SU-DHL-6 (cell line): Measurements from ENCODE around the gene TTYH1.
A peak's percentile ranks its signal among the peaks of the same experiment; 100 is the strongest.

Experiments used
- H2AFZ ChIP-seq: fragments of 200-600 bp; sonication (generic); 2 replicates; pipeline ENCODE4 v1.6.1; 2014; ENCODE audit warnings: low read depth, mild to moderate bottlenecking, moderate library complexity, mixed read lengths, antibody characterized with exemption, low read length; ENCODE audit not compliant: severe bottlenecking
- H3F3A ChIP-seq: fragments of 200-600 bp; shearing (Covaris generic); 2 replicates; pipeline ENCODE4 v1.6.0; 2016; ENCODE audit warnings: antibody characterized with exemption, mild to moderate bottlenecking; ENCODE audit not compliant: insufficient read depth
- H3K27ac ChIP-seq: fragments of 200-600 bp; sonication (generic); 2 replicates; pipeline ENCODE4 v1.5.1; 2016; ENCODE audit warnings: low read depth, mild to moderate bottlenecking, low read length, moderate library complexity, mixed read lengths
- H3K27me3 ChIP-seq: fragments of 200-600 bp; sonication (generic), shearing (Covaris generic); 2 replicates; pipeline ENCODE4 v1.6.0; 2014; ENCODE audit warnings: mild to moderate bottlenecking, low read length
- H3K36me3 ChIP-seq: fragments of 200-600 bp; sonication (generic); 2 replicates; pipeline ENCODE4 v1.6.1; 2014; ENCODE audit warnings: mild to moderate bottlenecking, low read length, mixed read lengths
- H3K4me2 ChIP-seq: fragments of 300-600, 200-600 bp; shearing (Covaris generic), sonication (generic); 2 replicates; pipeline ENCODE4 v1.6.0; 2014; ENCODE audit warnings: low read length, low read depth, mild to moderate bottlenecking; ENCODE audit not compliant: poor library complexity, severe bottlenecking
- H3K4me3 ChIP-seq: fragments of 200-600 bp; sonication (generic); 2 replicates; pipeline ENCODE4 v1.5.1; 2014; ENCODE audit warnings: antibody characterized with exemption, low read length, mild to moderate bottlenecking, mixed read lengths; ENCODE audit not compliant: insufficient read depth, poor library complexity, severe bottlenecking
- H3K79me2 ChIP-seq: fragments of 200-600 bp; sonication (generic); 2 replicates; pipeline ENCODE4 v1.6.1; 2014; ENCODE audit warnings: mild to moderate bottlenecking, low read length, moderate library complexity; ENCODE audit not compliant: insufficient read depth
- H3K9ac ChIP-seq: fragments of 200-600 bp; sonication (generic); 2 replicates; pipeline ENCODE4 v1.7.0; 2014; ENCODE audit warnings: mild to moderate bottlenecking, low read length
- H3K9me2 ChIP-seq: fragments of 200-600 bp; sonication (generic); replicated peaks from 2 replicates; pipeline ENCODE4 v1.6.1; 2014; ENCODE audit warnings: low read length; ENCODE audit not compliant: insufficient read depth
- H3K9me3 ChIP-seq: fragments of 200-600 bp; sonication (generic); 2 replicates; pipeline ENCODE4 v1.6.1; 2014; ENCODE audit warnings: low read length, mixed read lengths; ENCODE audit not compliant: insufficient read depth
- H4K20me1 ChIP-seq: fragments of 200-600 bp; sonication (generic); 2 replicates; pipeline ENCODE4 v1.6.1; 2014; ENCODE audit warnings: low read depth, mild to moderate bottlenecking, antibody characterized with exemption, low read length, moderate library complexity, mixed read lengths
- EZH2phosphoT487 ChIP-seq: fragments of 200-600 bp; sonication (generic), shearing (Covaris generic); conservative IDR thresholded peaks from 2 replicates; pipeline ENCODE4 v1.6.1; 2018; ENCODE audit warnings: mild to moderate bottlenecking, antibody characterized with exemption, low read length, moderate library complexity, mixed read lengths
- TF ChIP-seq, protein P1 (sequence below): fragments of 200-600 bp; sonication (generic); IDR thresholded peaks from one replicate; pipeline ENCODE4 v1.5.1; 2017; ENCODE audit warnings: antibody characterized with exemption, mild to moderate bottlenecking, low read length, moderate library complexity; ENCODE audit not compliant: insufficient read depth, poor library complexity, severe bottlenecking

Gene TTYH1

GRCh38 chr19:54429545-54430227 lies 14.4 kb downstream of the TTYH1 start:
- Histone ChIP-seq H3F3A (no peaks in the 10 kb centered on the region), H3K27ac (no peak overlapping the region), H3K27me3 (no peaks in the 10 kb centered on the region), H3K9ac (no peak overlapping the region), H3K79me2 (no peaks in the 10 kb centered on the region), H3K36me3 (no peaks in the 10 kb centered on the region), H2AFZ (no peak overlapping the region), H3K9me3 (no peaks in the 10 kb centered on the region), H3K4me2 (no peak overlapping the region), H3K4me3 (no peak overlapping the region), H4K20me1 (no peaks in the 10 kb centered on the region), H3K9me2 (no peaks in the 10 kb centered on the region)
- TF ChIP-seq, protein P1, sequence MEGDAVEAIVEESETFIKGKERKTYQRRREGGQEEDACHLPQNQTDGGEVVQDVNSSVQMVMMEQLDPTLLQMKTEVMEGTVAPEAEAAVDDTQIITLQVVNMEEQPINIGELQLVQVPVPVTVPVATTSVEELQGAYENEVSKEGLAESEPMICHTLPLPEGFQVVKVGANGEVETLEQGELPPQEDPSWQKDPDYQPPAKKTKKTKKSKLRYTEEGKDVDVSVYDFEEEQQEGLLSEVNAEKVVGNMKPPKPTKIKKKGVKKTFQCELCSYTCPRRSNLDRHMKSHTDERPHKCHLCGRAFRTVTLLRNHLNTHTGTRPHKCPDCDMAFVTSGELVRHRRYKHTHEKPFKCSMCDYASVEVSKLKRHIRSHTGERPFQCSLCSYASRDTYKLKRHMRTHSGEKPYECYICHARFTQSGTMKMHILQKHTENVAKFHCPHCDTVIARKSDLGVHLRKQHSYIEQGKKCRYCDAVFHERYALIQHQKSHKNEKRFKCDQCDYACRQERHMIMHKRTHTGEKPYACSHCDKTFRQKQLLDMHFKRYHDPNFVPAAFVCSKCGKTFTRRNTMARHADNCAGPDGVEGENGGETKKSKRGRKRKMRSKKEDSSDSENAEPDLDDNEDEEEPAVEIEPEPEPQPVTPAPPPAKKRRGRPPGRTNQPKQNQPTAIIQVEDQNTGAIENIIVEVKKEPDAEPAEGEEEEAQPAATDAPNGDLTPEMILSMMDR = no peak
- TF ChIP-seq EZH2phosphoT487 = no peak

- TF ChIP-seq, protein P1 = no peak
- TF ChIP-seq EZH2phosphoT487 = no peak
- Histone ChIP-seq H3K9me2 (no peaks in the 10 kb centered on the region), H3K36me3 (no peaks in the 10 kb centered on the region), H2AFZ (no peak overlapping the region), H3K9ac (no peak overlapping the region), H3F3A (no peaks in the 10 kb centered on the region), H3K27me3 (no peaks in the 10 kb centered on the region), H3K79me2 (no peaks in the 10 kb centered on the region), H3K4me2 (peak overlapping the region; percentile 12), H3K27ac (no peak overlapping the region), H3K4me3 (no peak overlapping the region), H4K20me1 (no peaks in the 10 kb centered on the region), H3K9me3 (no peaks in the 10 kb centered on the region)
Measured at GRCh38 chr19:54430306-54431254, 15.3 kb downstream of the TTYH1 start.

GRCh38 chr19:54431255-54431838 lies 16.1 kb downstream of the TTYH1 start:
- TF ChIP-seq, protein P1 = no peak
- TF ChIP-seq EZH2phosphoT487 = no peak
- H3K27me3 ChIP-seq = no peaks in the 10 kb centered on the region
- no peaks in the 10 kb centered on the region for H3K79me2 ChIP-seq
- no peaks in the 10 kb centered on the region for H4K20me1 ChIP-seq
- H3K4me3 ChIP-seq = no peak overlapping the region
- H2AFZ ChIP-seq = no peak overlapping the region
- no peaks in the 10 kb centered on the region for H3K36me3 ChIP-seq
- no peaks in the 10 kb centered on the region for H3K9me2 ChIP-seq
- no peak overlapping the region for H3K27ac ChIP-seq
- H3K9ac ChIP-seq = no peak overlapping the region
- H3F3A ChIP-seq = no peaks in the 10 kb centered on the region
- H3K4me2 ChIP-seq = no peak overlapping the region
- no peaks in the 10 kb centered on the region for H3K9me3 ChIP-seq
